ENCODE data around the gene TRIM41.

Gene TRIM41

DNA sequence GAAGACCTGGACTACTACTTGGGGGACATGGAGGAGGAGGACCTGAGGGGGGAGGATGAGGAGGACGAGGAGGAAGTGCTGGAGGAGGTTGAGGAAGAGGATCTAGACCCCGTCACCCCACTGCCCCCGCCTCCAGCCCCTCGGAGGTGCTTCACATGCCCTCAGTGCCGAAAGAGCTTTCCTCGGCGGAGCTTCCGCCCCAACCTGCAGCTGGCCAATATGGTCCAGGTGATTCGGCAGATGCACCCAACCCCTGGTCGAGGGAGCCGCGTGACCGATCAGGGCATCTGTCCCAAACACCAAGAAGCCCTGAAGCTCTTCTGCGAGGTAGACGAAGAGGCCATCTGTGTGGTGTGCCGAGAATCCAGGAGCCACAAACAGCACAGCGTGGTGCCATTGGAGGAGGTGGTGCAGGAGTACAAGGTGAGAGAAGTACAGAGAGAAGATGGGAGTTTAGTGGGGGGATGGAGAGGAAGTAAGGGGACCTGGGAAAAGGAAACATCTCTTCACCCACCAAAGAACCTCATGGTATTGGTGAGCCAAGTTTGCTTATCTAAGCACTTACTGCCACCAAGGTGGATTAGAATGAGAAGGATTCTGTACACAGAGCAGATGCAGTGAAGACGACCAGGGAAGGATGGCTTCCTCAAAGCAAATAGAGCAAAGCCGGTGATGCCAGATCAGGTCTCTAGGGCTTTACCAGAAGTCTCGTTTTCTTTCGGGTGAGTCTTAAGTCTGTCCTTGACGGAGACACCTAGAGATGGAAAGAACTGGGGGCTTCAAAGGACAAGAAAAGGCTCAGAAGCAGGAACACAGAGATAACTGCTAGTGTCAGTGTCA is 1.5 kb downstream of the TRIM41 start:
- H3K4me3 ChIP-seq (ENCODE audit: severe bottlenecking): peak overlapping the region; percentile 92
- H3K4me1 ChIP-seq (ENCODE audit: insufficient read depth, poor library complexity, severe bottlenecking): no peaks in the 10 kb centered on the region
- H3K27me3 ChIP-seq (ENCODE audit: insufficient read depth, poor library complexity, severe bottlenecking): no peaks in the 10 kb centered on the region
- peaks cover 39% of the 10 kb centered on the region for H3K36me3 ChIP-seq (ENCODE audit: low read depth)
- no peaks in the 10 kb centered on the region for H3K9me3 ChIP-seq (ENCODE audit: severe bottlenecking)
- TF ChIP-seq, protein P1, sequence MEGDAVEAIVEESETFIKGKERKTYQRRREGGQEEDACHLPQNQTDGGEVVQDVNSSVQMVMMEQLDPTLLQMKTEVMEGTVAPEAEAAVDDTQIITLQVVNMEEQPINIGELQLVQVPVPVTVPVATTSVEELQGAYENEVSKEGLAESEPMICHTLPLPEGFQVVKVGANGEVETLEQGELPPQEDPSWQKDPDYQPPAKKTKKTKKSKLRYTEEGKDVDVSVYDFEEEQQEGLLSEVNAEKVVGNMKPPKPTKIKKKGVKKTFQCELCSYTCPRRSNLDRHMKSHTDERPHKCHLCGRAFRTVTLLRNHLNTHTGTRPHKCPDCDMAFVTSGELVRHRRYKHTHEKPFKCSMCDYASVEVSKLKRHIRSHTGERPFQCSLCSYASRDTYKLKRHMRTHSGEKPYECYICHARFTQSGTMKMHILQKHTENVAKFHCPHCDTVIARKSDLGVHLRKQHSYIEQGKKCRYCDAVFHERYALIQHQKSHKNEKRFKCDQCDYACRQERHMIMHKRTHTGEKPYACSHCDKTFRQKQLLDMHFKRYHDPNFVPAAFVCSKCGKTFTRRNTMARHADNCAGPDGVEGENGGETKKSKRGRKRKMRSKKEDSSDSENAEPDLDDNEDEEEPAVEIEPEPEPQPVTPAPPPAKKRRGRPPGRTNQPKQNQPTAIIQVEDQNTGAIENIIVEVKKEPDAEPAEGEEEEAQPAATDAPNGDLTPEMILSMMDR (IDR thresholded peaks at IDR 0.05; ENCODE audit: poor library complexity, severe bottlenecking): no peak
- DNase-seq (ENCODE audit: low spot score): peak; percentile 74
- no peak for ATAC-seq (ENCODE audit: low read depth)
- H3K27ac ChIP-seq (ENCODE audit: poor library complexity, severe bottlenecking): peak overlapping the region; percentile 84

DNA sequence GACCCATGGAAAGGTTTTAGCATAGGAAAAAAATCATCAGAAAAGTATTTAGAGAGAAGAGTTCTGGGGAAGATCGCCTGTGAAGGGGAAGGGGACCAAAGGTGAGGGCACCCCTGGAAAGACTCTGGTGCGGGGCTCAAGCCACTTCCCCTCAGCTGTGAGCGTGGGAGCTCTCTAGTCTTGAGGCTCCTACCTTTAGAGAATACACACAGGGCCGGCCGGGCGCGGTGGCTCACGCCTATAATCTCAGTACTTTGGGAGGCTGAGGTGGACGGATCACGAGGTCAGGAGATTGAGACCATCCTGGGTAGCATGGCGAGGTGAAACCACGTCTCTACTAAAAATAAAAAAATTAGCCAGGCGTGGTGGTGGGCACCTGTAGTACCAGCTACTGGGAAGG is 6.9 kb downstream of the TRIM41 start:
- ATAC-seq (ENCODE audit: low read depth) (no peak), DNase-seq (ENCODE audit: low spot score) (no peak)
- H3K4me1 ChIP-seq (ENCODE audit: insufficient read depth, poor library complexity, severe bottlenecking): no peaks in the 10 kb centered on the region
- TF ChIP-seq, protein P1 (IDR thresholded peaks at IDR 0.05; ENCODE audit: poor library complexity, severe bottlenecking): no peak
- H3K27ac ChIP-seq (ENCODE audit: poor library complexity, severe bottlenecking): no peak overlapping the region
- H3K36me3 ChIP-seq (ENCODE audit: low read depth): peaks cover 85% of the 10 kb centered on the region
- no peaks in the 10 kb centered on the region for H3K9me3 ChIP-seq (ENCODE audit: severe bottlenecking)
- H3K4me3 ChIP-seq (ENCODE audit: severe bottlenecking): no peak overlapping the region
- H3K27me3 ChIP-seq (ENCODE audit: insufficient read depth, poor library complexity, severe bottlenecking): no peaks in the 10 kb centered on the region

DNA sequence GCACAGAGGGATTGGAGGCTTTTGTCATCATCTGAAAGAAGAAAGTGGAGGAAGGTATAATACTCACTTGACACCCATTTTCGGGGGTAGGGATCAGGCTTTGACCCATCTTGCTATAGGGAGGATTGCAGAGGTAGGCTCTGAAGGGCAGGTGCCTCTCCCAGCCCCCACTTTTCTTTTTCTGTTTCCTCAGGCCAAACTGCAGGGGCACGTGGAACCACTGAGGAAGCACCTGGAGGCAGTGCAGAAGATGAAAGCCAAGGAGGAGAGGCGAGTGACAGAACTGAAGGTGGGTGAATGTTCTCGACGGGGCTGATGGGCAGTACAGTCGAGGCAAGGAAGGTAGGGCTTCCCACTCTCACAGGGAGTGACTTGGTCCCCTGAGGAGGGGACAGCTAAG is 7.5 kb downstream of the TRIM41 start:
- H3K36me3 ChIP-seq (ENCODE audit: low read depth): peaks cover 85% of the 10 kb centered on the region
- no peaks in the 10 kb centered on the region for H3K27me3 ChIP-seq (ENCODE audit: insufficient read depth, poor library complexity, severe bottlenecking)
- H3K9me3 ChIP-seq (ENCODE audit: severe bottlenecking): no peaks in the 10 kb centered on the region
- DNase-seq (ENCODE audit: low spot score) (no peak), ATAC-seq (ENCODE audit: low read depth) (no peak)
- no peak overlapping the region for H3K4me3 ChIP-seq (ENCODE audit: severe bottlenecking)
- no peaks in the 10 kb centered on the region for H3K4me1 ChIP-seq (ENCODE audit: insufficient read depth, poor library complexity, severe bottlenecking)
- TF ChIP-seq, protein P1 (IDR thresholded peaks at IDR 0.05; ENCODE audit: poor library complexity, severe bottlenecking): no peak
- no peak overlapping the region for H3K27ac ChIP-seq (ENCODE audit: poor library complexity, severe bottlenecking)

DNA sequence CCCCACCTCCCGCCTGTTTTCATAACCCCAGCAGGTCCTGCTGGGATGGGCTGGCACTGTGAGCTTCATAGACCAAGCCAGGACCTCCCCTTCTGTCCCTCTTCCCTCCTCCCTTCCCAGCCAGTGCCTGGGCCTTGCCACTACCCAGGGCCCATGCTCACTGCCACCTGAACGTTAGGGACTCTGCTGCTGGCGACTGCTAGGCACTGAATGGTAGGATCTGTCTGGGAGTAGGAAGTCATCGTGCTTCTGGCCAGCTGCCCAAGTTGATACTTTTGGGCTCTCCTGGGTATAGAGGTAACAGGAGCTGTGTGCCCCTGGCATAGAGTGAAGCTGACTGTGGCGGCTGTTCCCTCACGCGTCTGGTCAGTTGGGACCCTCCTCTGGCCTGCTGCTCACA is 8.4 kb downstream of the TRIM41 start:
- Histone ChIP-seq H3K4me3 (ENCODE audit: severe bottlenecking) (no peak overlapping the region), H3K9me3 (ENCODE audit: severe bottlenecking) (no peaks in the 10 kb centered on the region), H3K27me3 (ENCODE audit: insufficient read depth, poor library complexity, severe bottlenecking) (no peaks in the 10 kb centered on the region), H3K36me3 (ENCODE audit: low read depth) (peaks cover 90% of the 10 kb centered on the region), H3K4me1 (ENCODE audit: insufficient read depth, poor library complexity, severe bottlenecking) (no peaks in the 10 kb centered on the region), H3K27ac (ENCODE audit: poor library complexity, severe bottlenecking) (no peak overlapping the region)
- no peak for ATAC-seq (ENCODE audit: low read depth)
- TF ChIP-seq, protein P1 (IDR thresholded peaks at IDR 0.05; ENCODE audit: poor library complexity, severe bottlenecking): no peak
- no peak for DNase-seq (ENCODE audit: low spot score)

DNA sequence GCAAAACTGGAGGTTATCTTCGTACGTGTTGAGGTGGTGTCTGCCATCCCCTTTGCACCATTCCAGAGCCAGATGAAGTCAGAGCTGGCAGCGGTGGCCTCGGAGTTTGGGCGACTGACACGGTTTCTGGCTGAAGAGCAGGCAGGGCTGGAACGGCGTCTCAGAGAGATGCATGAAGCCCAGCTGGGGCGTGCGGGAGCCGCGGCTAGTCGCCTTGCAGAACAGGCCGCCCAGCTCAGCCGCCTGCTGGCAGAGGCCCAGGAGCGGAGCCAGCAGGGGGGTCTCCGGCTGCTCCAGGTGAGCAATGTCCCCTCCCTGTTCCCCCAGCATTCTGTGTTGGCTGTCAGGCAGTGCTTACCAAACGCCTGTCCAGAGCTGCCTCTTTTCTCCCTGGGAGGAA is 9.5 kb downstream of the TRIM41 start:
- ATAC-seq (ENCODE audit: low read depth) (no peak), DNase-seq (ENCODE audit: low spot score) (no peak)
- Histone ChIP-seq H3K4me3 (ENCODE audit: severe bottlenecking) (no peak overlapping the region), H3K36me3 (ENCODE audit: low read depth) (peaks cover 90% of the 10 kb centered on the region), H3K27me3 (ENCODE audit: insufficient read depth, poor library complexity, severe bottlenecking) (no peaks in the 10 kb centered on the region), H3K9me3 (ENCODE audit: severe bottlenecking) (no peaks in the 10 kb centered on the region), H3K4me1 (ENCODE audit: insufficient read depth, poor library complexity, severe bottlenecking) (no peaks in the 10 kb centered on the region), H3K27ac (ENCODE audit: poor library complexity, severe bottlenecking) (no peak overlapping the region)
- TF ChIP-seq, protein P1 (IDR thresholded peaks at IDR 0.05; ENCODE audit: poor library complexity, severe bottlenecking): no peak

Data from RWPE2 (cell line).